B cell (primary cell): ENCODE measurements around the gene NEU2.

ENCODE experiments used
- CTCF ChIP-seq: fragments of 200-600 bp; IDR thresholded peaks from one replicate; pipeline ENCODE4 v1.8.0; 2022; ENCODE audit warnings: antibody characterized with exemption, mild to moderate bottlenecking
- EZH2 ChIP-seq: IDR thresholded peaks from 2 replicates; pipeline ENCODE4 v1.6.1; 2012; ENCODE audit warnings: borderline replicate concordance, low read depth, mild to moderate bottlenecking, moderate library complexity, low read length; ENCODE audit not compliant: insufficient read depth, poor library complexity, severe bottlenecking

GRCh38 chr2:233044974-233045605 lies 12.6 kb downstream of the NEU2 start:
- TF ChIP-seq CTCF (no peak), EZH2 (no peak)
